Tibial artery (tissue), 4 donors: ENCODE measurements around the gene PCGF1.

Experiments
- DNase-seq, 2 donors: peaks; one replicate each; pipeline ENCODE4 v3.0.0-alpha.2; 2019
- H3K27ac ChIP-seq, 2 donors: fragments of 200-600 bp; sonication (generic) in 1 of 2; 1 replicate in 1 of 2; 2 replicates in 1 of 2; pipeline ENCODE4 v1.5.1; 2018 to 2019; ENCODE audit warnings: mild to moderate bottlenecking in 1 of 2
- H3K27me3 ChIP-seq, 2 donors: fragments of 200-600 bp; sonication (generic) in 1 of 2; one replicate each; pipeline versions ENCODE4 v1.5.1 to v1.6.0; 2016 to 2019
- H3K36me3 ChIP-seq, 3 donors: fragments of 200-600 bp; sonication (generic) in 2 of 3; one replicate each; pipeline ENCODE4 v1.5.1; 2016 to 2019; ENCODE audit warnings: mild to moderate bottlenecking in 2 of 3
- H3K4me1 ChIP-seq, 4 donors: fragments of 200-600 bp; sonication (generic) in 2 of 4; 1 replicate in 3 of 4; 2 replicates in 1 of 4; pipeline ENCODE4 v1.5.1; 2016 to 2019
- H3K4me3 ChIP-seq, 2 donors: fragments of 200-600 bp; sonication (generic) in 1 of 2; 1 replicate in 1 of 2; 2 replicates in 1 of 2; pipeline ENCODE4 v1.5.1; 2018 to 2019; ENCODE audit warnings: mild to moderate bottlenecking in 2 of 2
- H3K9me3 ChIP-seq, 3 donors: fragments of 200-600 bp; sonication (generic) in 1 of 3; one replicate each; pipeline ENCODE4 v1.5.1; 2016 to 2019
- CTCF ChIP-seq, 2 experiments: fragments of 200-600 bp in 1 of 2; fragments of 450-650 bp in 1 of 2; IDR thresholded peaks; one replicate each; pipeline ENCODE4 v1.5.1; 2017 to 2019; ENCODE audit warnings: antibody characterized with exemption in 2 of 2, mild to moderate bottlenecking in 1 of 2, moderate library complexity in 1 of 2
- intact Hi-C: fragments of 100-400 bp; cut with DNase I; formaldehyde crosslinking; loops from one replicate; pipeline ENCODE4 v1.15.0; 2023; ENCODE audit warnings: low total_unique reads

PCGF1 gene

GRCh38 chr2:74502147-74502719, 5.3 kb downstream of the PCGF1 start:
- Histone ChIP-seq H3K27ac (no peak overlapping the region), H3K36me3 (peaks cover 13 to 24% (median 13%) of the 10 kb centered on the region in 3 donors), H3K4me1 (peaks cover 0 to 62% (median 53%) of the 10 kb centered on the region in 4 donors), H3K4me3 (peak overlapping the region; percentile 43 to 61), H3K27me3 (peaks cover 0 to 63% of the 10 kb centered on the region in 2 donors), H3K9me3 (no peaks in the 10 kb centered on the region)
- intact Hi-C loops, result no loop called here
- TF ChIP-seq CTCF (IDR thresholded peaks at IDR 0.05), result no peak
- no peak for DNase-seq

GRCh38 chr2:74501335-74502071, 6.0 kb downstream of the PCGF1 start:
- H3K36me3 ChIP-seq, result peaks cover 13 to 23% (median 13%) of the 10 kb centered on the region in 3 donors
- DNase-seq, result no peak
- no peaks in the 10 kb centered on the region for H3K9me3 ChIP-seq
- no peak overlapping the region for H3K4me3 ChIP-seq
- peaks cover 0 to 56% (median 47%) of the 10 kb centered on the region in 4 donors for H3K4me1 ChIP-seq
- no peak for TF ChIP-seq CTCF (IDR thresholded peaks at IDR 0.05)
- peaks cover 0 to 68% of the 10 kb centered on the region in 2 donors for H3K27me3 ChIP-seq
- no peak overlapping the region for H3K27ac ChIP-seq
- intact Hi-C loops, result no loop called here

- H3K27ac ChIP-seq, result no peak overlapping the region
- peaks cover 5 to 14% (median 10%) of the 10 kb centered on the region in 3 donors for H3K36me3 ChIP-seq
- H3K9me3 ChIP-seq, result no peaks in the 10 kb centered on the region
- no peak for DNase-seq
- no peak overlapping the region for H3K4me3 ChIP-seq
- H3K4me1 ChIP-seq, result peaks cover 0 to 47% (median 38%) of the 10 kb centered on the region in 4 donors
- peaks cover 0 to 68% of the 10 kb centered on the region in 2 donors for H3K27me3 ChIP-seq
- no peak for TF ChIP-seq CTCF (IDR thresholded peaks at IDR 0.05)
- intact Hi-C loops, result no loop called here
Observed at GRCh38 chr2:74500578-74500946, 6.9 kb downstream of the PCGF1 start.

GRCh38 chr2:74499940-74500577, 7.4 kb downstream of the PCGF1 start:
- H3K9me3 ChIP-seq, result no peaks in the 10 kb centered on the region
- H3K4me3 ChIP-seq, result no peak overlapping the region
- H3K36me3 ChIP-seq, result peaks cover 0 to 8% (median 5%) of the 10 kb centered on the region in 3 donors
- peaks cover 0 to 68% of the 10 kb centered on the region in 2 donors for H3K27me3 ChIP-seq
- H3K4me1 ChIP-seq, result peaks cover 0 to 43% (median 35%) of the 10 kb centered on the region in 4 donors
- intact Hi-C loops, result no loop called here
- no peak for TF ChIP-seq CTCF (IDR thresholded peaks at IDR 0.05)
- no peak overlapping the region for H3K27ac ChIP-seq
- no peak for DNase-seq

- intact Hi-C loops, result no loop called here
- no peak for DNase-seq
- TF ChIP-seq CTCF (IDR thresholded peaks at IDR 0.05), result no peak
- Histone ChIP-seq H3K36me3 (peaks cover 0 to 4% (median 0%) of the 10 kb centered on the region in 3 donors), H3K4me3 (peak within 1 kb of the TSS in 1 of 2 donors; percentile 37), H3K9me3 (no peaks in the 10 kb centered on the region), H3K4me1 (peaks cover 0 to 43% (median 34%) of the 10 kb centered on the region in 4 donors), H3K27me3 (peaks cover 0 to 68% of the 10 kb centered on the region in 2 donors), H3K27ac (no peak within 1 kb of the TSS)
Observed at GRCh38 chr2:74499267-74499939, 8.1 kb downstream of the PCGF1 start, which contains the start of gene LBX2. Gene LBX2 (minus strand): TSS chr2:74499603. CDS start chr2:74499537, 66 bp downstream.
